NCI-H1930 (cell line): ENCODE results near the gene SNIP1.
"Not testable (repeated sequence)": the region's sequence is repeated elsewhere in the genome, so short reads cannot be mapped to it uniquely, and the experiment has no call there.

Experiments
- DNase-seq, 2 experiments: peaks; one replicate each; lab custom pipeline; 2025; lab: John Stamatoyannopoulos, UW

The SNIP1 gene

GRCh38 chr1:37513795-37514349 lies 40.2 kb downstream of the SNIP1 start:
- peak in 1 of 2 experiments; percentile 3 for DNase-seq

- no peak for DNase-seq
Observed at GRCh38 chr1:37509181-37509580, 44.9 kb downstream of the SNIP1 start.

GRCh38 chr1:37506740-37507139 lies 47.4 kb downstream of the SNIP1 start:
- DNase-seq: no peak

- DNase-seq: not testable (repeated sequence)
Observed at GRCh38 chr1:37502791-37503190, 51.3 kb downstream of the SNIP1 start.

- no peak for DNase-seq
Observed at GRCh38 chr1:37502104-37502503, 52.0 kb downstream of the SNIP1 start.

GRCh38 chr1:37501661-37502060 lies 52.4 kb downstream of the SNIP1 start:
- DNase-seq: no peak

- no peak for DNase-seq
Observed at GRCh38 chr1:37498872-37499617, 55.0 kb downstream of the SNIP1 start.

- peak; percentile 10 to 40 for DNase-seq
Observed at GRCh38 chr1:37497832-37498231, 56.3 kb downstream of the SNIP1 start.

GRCh38 chr1:37495875-37496274 lies 58.2 kb downstream of the SNIP1 start:
- no peak for DNase-seq

GRCh38 chr1:37493336-37494098 lies 60.6 kb downstream of the SNIP1 start:
- DNase-seq: no peak

GRCh38 chr1:37487619-37487984 lies 66.5 kb downstream of the SNIP1 start:
- no peak for DNase-seq

- peak in 1 of 2 experiments; percentile 27 for DNase-seq
Observed at GRCh38 chr1:37486680-37487618, 67.1 kb downstream of the SNIP1 start.

- DNase-seq: no peak
Observed at GRCh38 chr1:37485902-37486679, 68.0 kb downstream of the SNIP1 start.
